Stimulated activated CD4-positive, alpha-beta T cell treated with anti-CD3 and anti-CD28 coated beads, Interleukin-15, amount 100 ng/mL, for 1 hour (primary cell): ENCODE data around the gene SPDYE9.
"Not testable (repeated sequence)": the region's sequence is repeated elsewhere in the genome, so short reads cannot be mapped to it uniquely, and the experiment has no call there.

ENCODE experiments used
- DNase-seq, 2 donors: peaks; one replicate each; pipeline ENCODE4 v3.0.0-alpha.2; 2020; ENCODE audit warnings: low read depth in 1 of 2, low spot score in 1 of 2

The SPDYE9 gene, protein sequence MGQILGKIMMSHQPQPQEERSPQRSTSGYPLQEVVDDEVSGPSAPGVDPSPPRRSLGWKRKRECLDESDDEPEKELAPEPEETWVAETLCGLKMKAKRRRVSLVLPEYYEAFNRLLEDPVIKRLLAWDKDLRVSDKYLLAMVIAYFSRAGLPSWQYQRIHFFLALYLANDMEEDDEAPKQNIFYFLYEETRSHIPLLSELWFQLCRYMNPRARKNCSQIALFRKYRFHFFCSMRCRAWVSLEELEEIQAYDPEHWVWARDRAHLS

DNA sequence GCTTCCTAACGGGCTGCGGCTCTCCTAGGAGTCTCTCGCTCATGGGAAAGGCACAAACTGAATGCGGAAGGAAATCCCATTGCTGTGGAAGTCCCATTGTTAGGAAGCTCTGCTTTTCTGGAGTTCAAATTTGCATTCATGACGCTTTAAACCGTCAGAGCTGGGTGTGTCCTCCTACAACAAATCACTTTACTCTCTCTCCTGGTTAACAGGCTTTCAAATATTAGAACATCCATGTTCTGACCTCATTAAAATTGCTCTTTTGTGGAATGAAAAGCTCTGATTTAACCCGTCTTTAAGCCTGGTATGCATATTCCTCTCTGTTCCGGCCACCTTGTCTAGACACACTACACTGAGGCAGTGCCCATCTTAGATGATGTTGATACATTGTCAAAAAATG, at the start of gene SPDYE9:
Gene SPDYE9, minus strand, starts transcription at position 101 of the 400 bp plus-strand sequence. CDS start 1,800 bp downstream, outside the sequence.
- not testable (repeated sequence) for DNase-seq

DNA sequence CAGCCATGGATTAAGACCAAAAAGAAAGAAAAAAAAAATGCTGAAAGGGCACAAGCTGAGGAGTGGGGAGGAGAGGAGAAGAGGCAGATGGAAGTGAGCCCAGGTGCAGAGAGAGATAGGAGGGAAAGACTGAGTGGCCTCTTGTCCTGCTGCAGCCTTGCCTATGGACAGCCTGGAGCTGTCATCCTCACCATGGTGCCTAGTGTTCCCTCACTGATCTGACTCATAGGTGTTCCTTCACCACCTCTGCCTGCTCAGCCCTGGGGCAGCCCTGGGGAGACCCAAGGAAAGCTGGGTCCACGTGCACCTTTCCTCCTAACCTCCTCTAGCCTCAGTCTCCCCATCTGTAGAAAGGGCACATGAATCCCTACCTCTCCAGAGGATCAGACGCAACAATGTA, 49.0 kb upstream of the SPDYE9 start:
- not testable (repeated sequence) for DNase-seq

DNA sequence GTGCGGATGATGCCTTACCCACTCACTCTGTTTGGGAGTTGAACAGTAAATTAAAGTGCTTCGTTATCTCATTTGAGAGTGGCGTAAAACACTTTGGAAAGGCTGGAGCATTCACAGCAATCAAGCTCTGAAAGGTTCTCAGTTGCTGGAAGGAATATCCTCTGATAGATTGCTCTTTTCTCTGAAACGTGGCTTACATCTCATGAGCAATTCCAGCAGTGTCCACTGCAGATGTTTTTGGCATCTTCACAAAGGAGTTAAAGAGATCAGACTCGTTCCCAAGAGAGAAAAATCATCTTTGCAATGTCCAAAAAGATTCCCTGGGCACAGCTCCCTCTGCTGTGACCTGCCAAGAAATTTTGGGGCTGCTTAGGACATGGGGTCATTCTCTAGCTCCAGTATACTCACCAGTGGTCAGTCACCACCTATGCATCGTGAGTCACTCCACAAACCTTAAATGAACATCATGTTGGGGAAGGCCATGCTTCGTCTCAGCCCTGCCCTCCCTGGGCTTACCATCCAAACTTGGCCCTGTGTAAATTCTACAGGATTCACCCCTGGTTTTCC, 46.9 kb upstream of the SPDYE9 start:
- DNase-seq = not testable (repeated sequence)

- DNase-seq = not testable (repeated sequence)
These were observed 44.8 kb upstream of the SPDYE9 start for GRCh38 chr7:73130612-73131011.

DNA sequence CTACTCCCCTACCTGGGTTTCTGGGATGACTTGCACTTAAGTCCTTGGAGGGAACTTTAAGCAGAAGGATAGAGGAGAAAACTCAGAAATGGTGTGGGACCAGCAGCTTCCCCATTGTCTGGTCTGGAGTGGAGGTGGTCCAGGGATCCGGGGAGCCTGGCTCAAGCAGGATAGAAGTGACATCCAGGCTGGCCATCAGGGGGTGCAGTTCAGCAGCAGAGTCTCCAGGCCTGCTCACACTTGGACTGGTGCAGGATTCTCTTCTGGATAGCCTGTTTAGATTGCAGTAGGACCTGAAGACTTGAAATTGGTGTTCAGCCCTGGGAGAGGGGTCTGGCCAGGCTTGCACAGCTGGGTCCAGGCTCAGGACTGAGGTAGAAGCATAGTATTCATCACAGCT, 38.3 kb upstream of the SPDYE9 start:
- DNase-seq = not testable (repeated sequence)

DNA sequence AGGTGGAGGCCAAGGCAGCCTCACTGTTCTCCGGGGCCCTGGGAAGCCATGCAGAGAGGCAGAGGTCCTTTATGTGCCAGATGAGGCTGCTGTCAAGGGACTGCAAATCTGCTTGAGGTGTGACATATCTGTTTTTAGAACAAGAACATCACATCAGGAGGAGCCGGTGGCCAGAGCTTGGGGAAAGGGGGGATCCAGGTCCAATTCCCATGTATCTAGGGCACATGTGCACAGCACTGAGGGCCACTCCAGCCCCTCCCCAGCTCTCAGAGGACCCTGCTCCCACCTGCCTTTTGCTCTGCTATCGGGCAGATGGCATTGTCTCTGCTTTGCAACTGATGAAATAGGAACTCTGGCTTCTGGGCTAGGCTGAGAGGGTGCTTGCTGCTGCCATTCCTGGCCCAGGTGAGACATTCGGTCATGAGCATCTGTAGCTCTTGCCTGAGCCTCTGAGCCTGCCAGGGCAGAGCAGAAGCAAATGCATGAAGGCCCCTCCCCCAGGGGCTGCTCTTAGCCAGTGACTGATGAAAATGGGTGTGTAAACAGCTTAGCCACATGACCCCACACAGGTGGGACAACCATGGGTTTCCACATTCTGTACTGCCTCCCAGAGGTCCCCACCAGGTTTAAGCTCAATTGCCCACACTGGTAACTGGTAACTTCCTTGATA, 37.1 kb upstream of the SPDYE9 start:
- DNase-seq = not testable (repeated sequence)

GRCh38 chr7:73118155-73118554, 32.3 kb upstream of the SPDYE9 start:
- DNase-seq = not testable (repeated sequence)

DNA sequence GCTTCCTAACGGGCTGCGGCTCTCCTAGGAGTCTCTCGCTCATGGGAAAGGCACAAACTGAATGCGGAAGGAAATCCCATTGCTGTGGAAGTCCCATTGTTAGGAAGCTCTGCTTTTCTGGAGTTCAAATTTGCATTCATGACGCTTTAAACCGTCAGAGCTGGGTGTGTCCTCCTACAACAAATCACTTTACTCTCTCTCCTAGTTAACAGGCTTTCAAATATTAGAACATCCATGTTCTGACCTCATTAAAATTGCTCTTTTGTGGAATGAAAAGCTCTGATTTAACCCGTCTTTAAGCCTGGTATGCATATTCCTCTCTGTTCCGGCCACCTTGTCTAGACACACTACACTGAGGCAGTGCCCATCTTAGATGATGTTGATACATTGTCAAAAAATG, 28.0 kb downstream of the SPDYE9 start, which contains the start of gene SPDYE11:
Gene SPDYE11, minus strand, starts transcription at position 101 of the 400 bp plus-strand sequence. CDS start 1,800 bp downstream, outside the sequence.
- DNase-seq = not testable (repeated sequence)

DNA sequence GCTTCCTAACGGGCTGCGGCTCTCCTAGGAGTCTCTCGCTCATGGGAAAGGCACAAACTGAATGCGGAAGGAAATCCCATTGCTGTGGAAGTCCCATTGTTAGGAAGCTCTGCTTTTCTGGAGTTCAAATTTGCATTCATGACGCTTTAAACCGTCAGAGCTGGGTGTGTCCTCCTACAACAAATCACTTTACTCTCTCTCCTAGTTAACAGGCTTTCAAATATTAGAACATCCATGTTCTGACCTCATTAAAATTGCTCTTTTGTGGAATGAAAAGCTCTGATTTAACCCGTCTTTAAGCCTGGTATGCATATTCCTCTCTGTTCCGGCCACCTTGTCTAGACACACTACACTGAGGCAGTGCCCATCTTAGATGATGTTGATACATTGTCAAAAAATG, 56.2 kb downstream of the SPDYE9 start, which contains the start of gene SPDYE8:
Gene SPDYE8, minus strand, starts transcription at position 101 of the 400 bp plus-strand sequence. CDS start 1,800 bp downstream, outside the sequence.
- not testable (repeated sequence) for DNase-seq
